ENCODE data around the gene KLHL30. TPM values are rescaled to one million over a fixed set of nuclear protein-coding genes. Genes with fewer than 3 reads are reported as not detected.

Gene KLHL30
- total RNA-seq, 1 donor from 2014 or later = under 0.01 TPM

DNA sequence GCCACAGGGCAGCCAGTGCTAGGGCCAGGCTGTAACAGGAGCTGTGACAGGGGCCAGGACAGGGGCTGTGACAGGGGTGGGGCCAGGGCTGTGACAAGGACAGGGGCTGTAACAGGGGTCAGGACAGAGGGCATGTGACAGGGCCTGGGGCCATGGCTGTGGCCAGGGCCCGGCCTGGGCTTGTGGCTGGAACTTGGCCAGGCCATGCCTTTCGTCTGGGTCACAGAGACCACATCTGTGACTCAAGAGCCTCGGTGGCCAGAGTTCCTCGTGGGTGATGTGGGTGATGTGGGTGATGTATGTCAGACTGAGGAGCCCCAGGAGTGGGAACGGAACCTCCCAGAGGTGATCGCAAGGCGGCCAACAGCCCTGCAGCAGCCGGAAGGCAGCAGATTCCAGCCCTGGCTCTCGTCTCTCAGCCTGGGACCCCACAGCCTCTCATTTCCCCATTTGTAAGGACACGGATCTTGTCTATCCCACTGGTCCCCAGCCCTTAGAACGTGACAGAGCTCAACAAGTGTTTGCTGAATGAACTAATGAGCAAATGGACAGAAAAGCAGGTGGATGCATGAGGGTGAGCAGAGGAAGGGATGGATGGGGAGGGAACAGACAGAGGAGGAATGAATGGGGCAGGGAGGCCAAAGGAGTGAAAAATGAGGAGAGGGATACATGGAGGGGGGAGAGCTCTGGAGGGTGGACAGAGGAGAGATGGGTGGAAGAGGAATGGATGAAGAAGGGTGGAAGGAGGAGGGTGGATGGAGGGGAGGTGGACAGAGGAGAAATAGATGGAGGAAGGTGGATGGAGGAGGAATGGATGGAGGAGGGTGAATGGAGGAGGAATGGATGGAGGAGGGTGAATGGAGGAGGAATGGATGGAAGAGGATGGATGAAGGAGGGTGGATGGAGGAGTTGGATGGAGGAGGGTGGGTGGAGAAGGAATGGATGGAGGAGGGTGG lies 21.0 kb upstream of the KLHL30 start:
- DNase-seq (ENCODE audit: low spot score in 2 of 2) = no peak
- no peak for FAIRE-seq

DNA sequence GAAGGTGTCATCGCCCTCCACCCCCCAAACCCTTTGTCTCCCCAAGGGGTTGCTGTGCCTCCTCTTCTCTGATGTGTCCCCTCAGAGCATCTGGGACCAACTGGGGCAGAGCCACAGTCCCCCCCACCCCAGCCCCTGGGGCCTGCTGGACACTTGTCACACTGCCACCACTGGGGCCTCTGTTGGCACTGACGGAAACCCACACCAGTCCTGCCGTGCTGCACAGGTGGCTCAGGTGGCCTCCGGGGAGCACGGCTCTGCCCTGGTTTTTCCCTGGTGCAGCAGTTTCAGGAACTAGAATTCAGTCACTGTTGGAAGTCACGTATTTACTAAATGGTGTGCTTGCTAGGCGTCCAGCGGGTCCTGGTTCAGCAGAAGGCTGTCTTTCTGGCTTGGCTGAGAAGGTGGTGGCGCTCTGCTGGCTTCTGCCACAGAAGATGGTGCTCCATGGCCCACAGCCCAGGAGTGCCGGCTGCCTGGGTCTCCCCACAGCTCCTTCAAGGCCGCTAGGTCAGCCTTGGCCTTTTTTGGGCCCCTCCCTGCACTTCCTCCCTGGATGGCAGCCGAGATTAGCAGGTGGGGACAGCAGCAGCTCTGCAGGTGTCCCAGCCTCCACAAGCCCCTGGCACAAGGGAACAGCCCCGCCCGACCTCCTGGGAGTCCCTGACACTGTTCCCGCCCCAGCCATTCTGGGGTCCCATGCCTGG lies 18.6 kb upstream of the KLHL30 start:
- no peak for DNase-seq (ENCODE audit: low spot score in 2 of 2)

DNA sequence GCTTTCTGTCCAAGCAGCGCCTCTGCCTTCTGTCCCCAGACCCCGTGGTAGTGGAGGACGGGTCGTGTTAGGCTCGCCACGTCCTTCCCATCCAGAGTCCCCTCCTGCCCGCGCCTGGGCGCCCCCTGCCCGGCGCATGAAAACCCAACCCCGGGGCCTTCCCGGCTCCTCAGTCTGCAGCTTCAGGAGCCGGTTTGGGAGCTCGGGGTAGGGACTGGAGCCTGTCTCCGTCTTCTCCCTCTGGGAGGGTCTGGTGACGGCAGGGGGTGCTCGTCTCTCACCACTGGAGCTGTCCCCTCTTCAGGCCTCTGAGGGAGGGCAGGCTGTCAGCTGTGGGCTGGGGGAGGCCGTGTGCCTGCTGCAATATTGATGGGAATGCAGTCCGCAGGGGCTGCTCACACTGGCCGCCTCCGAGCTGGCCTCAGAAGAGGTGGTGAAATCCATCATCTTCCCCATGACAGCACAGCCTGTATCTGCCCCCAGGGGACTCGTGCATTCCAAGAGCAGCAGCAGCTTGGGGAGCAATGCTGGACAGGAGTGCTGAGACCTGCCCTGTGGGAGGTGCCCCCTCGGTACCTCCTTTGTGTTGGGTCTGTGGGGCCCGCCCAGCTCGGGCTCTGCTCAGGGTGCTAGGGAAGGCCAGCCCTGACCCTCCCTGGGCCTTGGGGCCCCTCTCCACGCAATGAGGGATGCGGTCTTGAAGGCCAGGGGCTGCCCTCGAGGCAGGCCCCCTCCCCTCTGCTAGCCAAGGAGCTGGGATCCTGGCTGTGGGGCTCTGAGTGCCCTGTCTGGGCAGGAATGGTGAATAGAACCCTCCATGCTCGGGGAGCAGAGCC lies 17.8 kb upstream of the KLHL30 start:
- DNase-seq (ENCODE audit: low spot score in 2 of 2) = no peak
- no peak for FAIRE-seq

More for the DNA sequence above, 18.6 kb upstream of the KLHL30 start:
- FAIRE-seq = no peak

DNA sequence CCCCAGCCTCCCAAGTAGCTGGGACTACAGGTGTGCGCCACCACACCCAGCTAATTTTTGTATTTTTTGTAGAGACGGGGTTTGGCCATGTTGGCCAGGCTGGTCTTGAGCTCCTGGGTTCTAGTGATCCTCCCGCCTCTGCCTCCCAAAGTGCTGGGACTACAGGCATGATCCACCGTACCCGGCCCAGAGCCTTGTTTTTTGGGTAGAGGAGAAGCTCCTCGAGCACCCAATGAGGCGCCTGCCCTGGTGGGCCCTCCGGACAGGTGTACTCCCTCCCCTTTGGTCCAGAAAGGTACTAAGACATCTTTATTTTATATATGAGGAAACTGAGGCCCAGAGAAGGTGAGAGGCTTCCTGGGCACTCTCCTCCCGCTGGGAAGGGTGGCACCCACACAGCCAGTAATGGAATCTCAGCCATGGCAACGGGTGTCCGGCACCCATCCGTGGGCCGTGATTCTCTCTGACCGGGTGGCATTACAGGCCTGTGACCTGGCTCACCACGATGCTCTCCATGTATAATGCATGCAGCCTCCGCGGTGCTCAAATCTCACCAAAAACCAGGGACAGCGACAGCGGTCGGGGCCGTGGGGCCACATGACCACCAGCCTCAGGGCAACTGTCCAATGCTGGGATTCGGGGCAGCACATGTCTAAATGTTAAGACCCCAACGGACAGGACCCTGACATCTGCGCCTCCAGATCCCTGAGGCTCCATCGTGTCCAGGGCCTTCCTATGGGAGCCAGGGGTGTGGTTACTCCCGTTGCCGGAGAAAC lies 16.8 kb upstream of the KLHL30 start:
- DNase-seq (ENCODE audit: low spot score in 2 of 2) (no peak), FAIRE-seq (no peak)

DNA sequence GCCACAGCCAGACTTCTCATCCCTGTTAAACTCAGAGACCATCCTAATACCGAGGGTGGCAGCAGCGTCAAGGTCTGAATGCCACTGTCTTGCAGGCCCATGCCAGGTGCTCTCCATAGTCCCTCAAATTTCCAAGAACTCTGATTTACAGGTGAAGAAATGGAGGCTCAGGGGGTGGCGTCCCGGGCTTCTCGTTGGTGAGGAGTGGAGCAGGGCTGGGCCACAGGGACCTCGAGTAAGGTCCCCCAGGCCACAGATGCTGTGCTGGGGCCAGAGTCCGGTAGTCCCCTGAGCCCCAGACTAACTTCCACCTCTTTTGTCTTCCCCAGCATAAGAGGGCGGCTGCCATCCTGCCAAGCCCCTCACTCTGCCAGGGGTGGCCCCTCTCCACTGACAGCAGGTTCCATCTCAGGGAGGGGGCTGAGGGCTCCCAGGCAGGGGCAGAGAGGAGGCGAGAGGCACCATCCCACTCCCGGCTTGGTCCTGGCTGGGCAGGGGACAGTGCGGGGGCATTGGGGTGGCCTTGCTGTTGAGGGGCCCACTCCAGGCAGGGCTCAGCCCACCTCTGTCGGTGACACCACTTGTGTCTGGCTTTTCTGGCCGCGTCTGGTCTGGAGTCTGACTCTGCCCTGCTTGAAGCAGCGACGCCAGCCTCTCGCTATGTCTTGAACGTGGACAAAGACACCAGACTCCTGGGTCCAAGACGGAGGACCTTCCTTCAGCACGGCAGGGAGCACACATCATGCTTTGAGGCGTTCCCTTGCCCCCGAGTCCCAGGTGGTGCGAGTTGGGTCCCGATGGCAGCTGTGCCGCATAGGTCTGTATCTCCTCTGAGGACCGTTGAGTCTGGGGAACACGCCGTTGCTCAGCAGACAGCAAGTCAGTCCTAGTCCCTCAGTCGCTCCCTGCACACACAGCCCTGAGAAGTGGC lies 15.9 kb upstream of the KLHL30 start:
- FAIRE-seq (no peak), DNase-seq (ENCODE audit: low spot score in 2 of 2) (no peak)

DNA sequence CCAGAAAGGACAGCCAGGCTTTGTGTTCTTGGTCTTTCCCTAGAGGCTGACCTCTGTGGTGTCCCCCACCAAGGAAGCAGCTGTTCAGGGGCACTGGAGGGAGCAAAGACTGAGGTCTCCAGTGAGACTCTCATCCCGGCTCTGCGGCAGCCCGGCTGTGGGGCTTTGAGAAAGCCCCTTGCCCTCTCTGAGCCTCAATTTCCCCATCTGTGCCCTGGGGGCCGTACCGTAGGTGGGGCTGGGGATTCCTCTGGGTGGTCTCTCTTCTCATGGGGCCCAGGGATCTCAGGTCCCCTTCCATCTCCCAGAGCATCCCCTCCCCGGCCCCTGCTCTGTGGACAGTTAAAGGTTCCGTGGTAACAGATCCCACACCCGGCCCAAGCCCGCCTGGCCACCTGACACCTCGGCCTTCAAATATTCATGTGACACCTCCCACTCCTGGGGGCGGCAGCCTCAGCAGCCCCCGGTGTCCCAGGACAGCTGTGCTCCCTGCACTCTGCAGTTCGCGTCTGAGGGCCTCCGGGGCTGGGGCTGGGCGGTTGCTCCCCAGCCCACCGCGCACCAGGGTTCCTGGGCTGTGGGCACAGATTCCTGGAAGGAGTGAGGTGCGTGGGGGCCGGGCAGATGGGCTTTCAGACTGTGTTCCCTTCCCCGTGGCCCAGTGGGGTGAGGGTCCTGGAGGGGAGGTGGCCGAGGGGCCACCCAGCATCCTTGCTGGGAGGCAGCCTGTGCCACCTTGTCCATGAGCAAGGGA lies 15.1 kb upstream of the KLHL30 start:
- DNase-seq (ENCODE audit: low spot score in 2 of 2) = no peak
- no peak for FAIRE-seq

DNA sequence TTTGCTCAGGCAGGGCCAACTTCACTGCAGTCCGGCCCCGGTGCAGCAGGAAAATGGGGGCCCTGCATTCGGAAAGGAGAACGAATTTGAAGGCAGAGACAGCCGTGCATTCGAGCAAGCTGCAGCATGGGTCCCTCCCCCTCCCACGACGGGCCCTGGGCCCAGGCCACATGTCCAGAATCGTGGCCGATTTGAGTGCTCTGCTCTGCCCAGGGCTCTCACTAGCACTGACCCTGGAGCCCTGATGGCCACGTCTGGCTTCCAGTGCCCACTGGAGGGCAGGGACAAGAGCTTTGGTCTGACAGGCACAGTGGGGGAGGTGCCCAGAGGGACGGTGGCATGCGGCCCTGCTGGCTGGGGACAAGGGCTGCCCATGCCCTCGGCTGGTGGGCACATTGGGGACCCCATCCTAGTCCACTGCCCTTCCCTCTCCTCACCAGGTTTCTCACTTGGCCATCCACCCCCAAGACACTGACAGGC lies 14.4 kb upstream of the KLHL30 start:
- DNase-seq (ENCODE audit: low spot score in 2 of 2) (no peak), FAIRE-seq (no peak)

DNA sequence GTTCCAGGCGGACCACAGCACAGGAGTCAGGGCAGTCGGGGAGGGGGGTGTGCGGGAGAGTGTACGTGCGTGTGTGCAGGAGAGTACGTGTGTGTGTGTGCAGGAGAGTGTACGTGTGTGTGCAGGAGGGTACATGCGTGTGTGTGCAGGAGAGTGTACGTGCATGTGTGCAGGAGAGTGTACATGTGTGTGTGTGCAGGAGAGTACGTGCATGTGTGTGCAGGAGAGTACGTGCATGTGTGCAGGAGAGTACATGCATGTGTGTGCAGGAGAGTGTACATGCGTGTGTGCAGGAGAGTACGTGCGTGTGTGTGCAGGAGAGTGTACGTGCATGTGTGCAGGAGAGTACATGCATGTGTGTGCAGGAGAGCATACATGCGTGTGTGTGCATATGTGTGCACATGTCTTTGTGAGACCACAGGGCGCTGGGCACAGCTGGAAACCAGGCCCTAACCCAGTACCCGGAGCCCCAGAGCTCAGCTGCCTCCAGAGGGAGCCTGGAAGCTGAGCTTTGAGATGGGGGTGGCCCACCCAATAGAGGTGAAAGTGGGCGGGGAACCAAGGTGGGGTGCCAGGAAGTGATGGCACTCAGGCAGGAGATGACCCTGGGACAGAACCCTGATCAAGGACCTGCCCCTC lies 13.9 kb upstream of the KLHL30 start:
- DNase-seq (ENCODE audit: low spot score in 2 of 2) = no peak
- no peak for FAIRE-seq

DNA sequence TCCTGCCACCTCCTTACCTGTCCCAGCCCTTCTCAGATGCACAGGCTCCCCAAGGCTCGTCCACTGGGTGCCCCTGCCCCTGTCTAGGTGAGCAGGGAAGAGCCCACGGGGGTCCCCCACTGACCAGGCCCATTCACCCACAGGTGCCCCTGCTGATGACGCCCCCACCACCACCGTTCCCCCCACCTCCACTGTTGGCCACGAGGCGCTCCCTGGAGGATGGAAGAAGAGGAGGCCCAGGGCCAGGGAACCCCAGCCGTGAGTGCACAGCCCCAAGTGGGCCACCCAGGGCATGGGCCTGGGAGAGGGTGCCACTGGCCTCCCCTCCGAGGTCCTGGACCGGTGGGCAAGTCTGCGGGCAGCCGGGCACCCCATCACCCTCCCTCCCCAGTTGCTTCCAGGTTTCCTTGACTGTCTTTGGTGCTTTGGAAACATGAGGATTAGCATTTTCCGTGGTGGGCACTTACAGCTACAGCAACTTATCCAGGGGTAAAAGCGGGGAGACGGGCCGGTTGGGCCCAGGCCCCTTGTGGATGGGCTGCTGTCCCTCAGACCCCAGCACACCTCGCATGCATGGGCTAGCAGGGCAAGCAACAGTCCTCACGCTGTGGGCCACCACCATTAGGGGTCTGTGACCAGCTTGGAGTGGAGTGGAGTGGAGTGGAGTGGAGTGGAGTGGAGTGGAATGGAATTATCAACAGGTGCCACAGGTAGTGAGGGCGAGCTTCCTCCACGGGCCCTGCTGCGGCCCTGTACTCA lies 13.2 kb upstream of the KLHL30 start:
- FAIRE-seq (no peak), DNase-seq (ENCODE audit: low spot score in 2 of 2) (no peak)

DNA sequence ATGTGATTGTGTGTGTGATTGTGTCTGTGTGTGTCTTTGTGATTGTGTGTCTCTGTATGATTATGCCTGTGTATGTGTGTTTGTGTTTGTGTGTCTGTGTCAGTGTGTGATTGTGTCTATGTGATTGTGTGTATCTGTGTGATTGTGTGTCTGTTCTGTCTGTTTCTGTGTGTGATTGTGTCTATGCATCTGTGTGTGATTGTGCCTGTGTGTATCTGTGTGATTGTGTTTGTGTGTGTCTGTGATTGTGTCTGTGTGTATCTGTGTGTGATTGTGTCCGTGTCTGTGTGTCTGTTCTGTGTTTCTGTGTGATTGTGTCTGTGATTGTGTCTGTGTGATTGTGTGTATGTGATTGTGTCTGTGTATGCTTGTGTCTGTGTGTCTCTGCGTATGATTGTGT lies 12.1 kb upstream of the KLHL30 start:
- DNase-seq (ENCODE audit: low spot score in 2 of 2) (no peak), FAIRE-seq (no peak)

DNA sequence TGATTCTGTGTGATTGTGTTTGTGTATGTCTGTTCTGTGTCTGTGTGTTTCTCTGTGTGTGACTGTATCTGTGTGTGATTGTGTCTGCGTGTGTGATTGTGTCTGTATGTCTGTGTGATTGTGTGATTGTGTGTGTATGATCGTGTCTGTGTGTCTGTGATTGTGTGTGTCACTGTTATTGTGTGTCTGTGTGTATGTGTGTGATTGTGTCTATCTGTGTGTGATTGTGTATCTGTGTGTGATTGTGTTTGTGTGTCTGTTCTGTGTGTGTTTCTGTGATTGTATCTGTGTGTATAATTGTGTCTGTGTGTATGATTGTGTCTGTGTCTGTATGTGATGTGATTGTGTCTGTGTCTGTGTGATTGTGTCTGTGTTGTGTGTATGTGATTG lies 11.7 kb upstream of the KLHL30 start:
- FAIRE-seq = no peak

DNA sequence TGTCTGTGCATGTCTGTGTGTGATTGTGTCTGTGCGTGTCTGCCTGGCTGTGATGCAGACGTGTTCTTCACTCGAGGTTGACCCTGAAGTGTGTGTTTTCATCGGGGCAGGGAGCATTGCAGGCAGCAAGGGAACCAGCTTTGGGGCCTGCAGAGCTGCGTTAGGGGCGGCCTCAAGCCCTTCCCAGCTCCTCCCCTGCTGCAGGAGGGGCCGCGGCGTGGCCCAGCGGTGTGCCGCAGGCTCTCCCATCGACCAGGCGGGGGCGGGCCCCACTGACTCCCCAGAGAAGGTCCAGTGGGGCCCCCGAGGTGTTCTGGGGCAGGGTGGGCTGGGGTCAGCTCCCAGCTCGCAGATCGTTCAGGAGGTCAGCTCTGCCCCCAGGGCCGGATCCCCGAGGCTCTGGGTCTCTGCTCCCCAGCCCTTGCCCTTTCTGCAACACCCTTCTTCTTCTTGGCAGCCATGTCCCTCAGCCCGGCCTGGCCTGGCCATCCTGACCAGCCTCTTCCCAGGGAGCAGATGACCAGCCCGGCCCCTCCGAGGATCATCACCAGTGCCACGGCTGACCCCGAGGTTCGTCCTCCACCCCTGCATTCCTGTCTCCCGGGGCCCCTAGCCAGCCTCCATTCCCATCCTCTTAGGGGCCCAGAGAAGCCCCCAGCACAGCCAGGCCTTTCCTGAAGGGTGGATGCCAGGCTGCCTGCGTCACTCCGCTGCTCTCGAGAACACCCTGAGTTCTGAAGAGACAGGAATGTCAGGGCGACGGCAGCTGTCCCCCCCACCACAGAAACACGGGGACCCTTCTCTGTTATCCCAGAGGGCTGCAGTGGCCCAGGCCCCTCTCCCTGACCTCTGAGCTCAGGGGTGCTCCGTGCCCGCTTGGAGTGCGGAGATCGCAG lies 11.1 kb upstream of the KLHL30 start:
- DNase-seq (ENCODE audit: low spot score in 2 of 2) = no peak
- no peak for FAIRE-seq

More for the DNA sequence above, 11.7 kb upstream of the KLHL30 start:
- no peak for DNase-seq (ENCODE audit: low spot score in 2 of 2)

DNA sequence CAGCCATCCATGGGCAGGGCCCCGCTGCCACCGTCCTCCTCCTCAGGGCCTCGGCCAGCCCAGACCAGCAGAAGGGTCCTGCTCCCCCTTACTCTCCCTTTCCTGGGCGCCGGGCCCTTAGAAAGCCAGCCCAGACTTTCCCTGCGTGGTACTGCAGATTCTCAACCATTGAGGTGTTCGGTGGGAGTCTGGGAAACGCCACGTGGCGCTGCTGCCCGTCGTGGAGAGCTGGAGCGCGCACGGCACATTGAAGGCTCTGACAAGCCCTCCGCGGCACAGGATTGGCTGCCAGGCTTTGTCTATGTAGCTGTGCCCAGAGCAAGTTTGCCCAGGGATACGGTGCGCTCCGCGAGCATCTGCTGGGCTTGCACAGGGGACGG lies 10.4 kb upstream of the KLHL30 start:
- DNase-seq (ENCODE audit: low spot score in 2 of 2) (no peak), FAIRE-seq (no peak)

DNA sequence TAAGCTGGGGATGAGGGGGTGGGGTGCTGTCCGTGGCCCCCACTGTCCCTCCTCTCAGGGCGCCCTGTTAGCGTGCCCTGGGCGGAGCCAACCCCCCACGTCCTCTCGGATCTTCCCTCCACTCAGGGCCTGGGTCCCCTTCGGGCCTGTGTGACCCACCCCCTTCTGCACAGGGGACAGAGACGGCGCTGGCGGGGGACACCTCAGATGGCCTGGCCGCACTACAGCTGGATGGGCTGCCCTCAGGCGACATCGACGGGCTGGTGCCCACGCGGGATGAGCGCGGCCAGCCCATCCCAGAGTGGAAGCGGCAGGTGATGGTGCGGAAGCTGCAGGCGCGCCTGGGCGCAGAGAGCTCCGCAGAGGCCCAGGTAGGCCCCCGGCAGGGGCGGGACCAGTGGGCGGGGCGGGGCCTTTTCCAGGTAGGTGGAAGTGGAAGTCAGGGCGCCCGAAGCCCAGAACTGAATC lies 9.9 kb upstream of the KLHL30 start:
- DNase-seq (ENCODE audit: low spot score in 2 of 2) = no peak
- FAIRE-seq = no peak

DNA sequence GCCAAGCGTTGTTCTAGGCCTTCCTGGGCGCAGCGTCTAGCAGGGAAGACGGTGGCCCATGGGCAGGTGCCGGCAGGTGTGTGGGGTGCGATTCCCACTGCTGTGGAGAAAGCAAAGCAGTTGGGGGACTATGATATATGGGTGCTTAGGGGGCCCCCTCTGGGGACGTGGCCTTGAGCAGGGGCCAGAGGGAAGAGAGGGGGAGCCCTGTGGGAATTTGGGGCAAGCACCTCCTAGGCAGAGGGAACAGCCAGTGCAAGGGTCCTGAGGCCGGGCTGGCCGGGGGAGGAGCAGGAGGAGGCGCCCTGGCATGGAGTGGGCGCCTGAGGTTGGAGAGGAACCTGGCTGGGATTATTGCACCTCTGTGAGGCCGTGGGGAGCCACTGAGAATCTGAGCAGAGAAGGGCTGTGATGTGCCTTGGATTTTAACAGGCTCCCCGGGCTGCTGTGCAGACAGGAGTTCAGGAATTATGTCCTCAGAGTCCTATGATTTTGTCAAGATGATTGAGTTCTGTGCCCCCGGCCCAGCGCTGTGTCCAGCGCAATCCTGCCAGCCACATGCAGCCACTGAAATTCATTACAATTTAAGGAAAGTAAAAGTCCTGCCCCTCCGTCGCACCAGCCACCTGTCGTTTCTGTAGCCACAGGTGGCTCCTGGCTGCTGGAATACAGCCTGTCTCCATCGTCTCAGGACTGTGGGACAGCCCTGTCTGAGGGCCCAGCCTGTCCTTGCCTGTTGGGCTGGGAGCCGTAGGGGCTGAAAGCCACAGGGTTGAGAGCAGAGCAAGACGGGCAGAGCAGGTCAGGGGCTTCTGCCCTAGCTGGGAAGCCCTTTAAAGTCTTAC lies 9.1 kb upstream of the KLHL30 start:
- FAIRE-seq = no peak
- DNase-seq (ENCODE audit: low spot score in 2 of 2) = no peak

All from frontal cortex (tissue), 4 donors.